Mesenchymal stem cell (in vitro differentiated cells and primary cell): ENCODE results near the gene MMS19.

Source experiments
- DNase-seq: peaks from one replicate; pipeline ENCODE4 v3.0.0-alpha.2; 2013
- H2AFZ ChIP-seq: one replicate; pipeline ENCODE4 v1.6.1; 2013; ENCODE audit warnings: low read depth, mild to moderate bottlenecking, control low read depth, inconsistent platforms, low read length, moderate library complexity
- H2AK5ac ChIP-seq: 2 replicates; pipeline ENCODE4 v1.6.1; 2013; ENCODE audit warnings: low read length, moderate library complexity, mild to moderate bottlenecking, inconsistent platforms; ENCODE audit not compliant: severe bottlenecking
- H2BK120ac ChIP-seq: one replicate; pipeline ENCODE4 v1.6.1; 2013; ENCODE audit warnings: low read depth, mild to moderate bottlenecking, inconsistent platforms, low read length, moderate library complexity
- H2BK12ac ChIP-seq, 2 experiments: one replicate each; pipeline ENCODE4 v1.6.1; 2013; ENCODE audit warnings: inconsistent platforms in 2 of 2, low read length in 2 of 2, mild to moderate bottlenecking in 2 of 2, moderate library complexity in 2 of 2, control low read depth in 1 of 2
- H2BK15ac ChIP-seq: one replicate; pipeline ENCODE4 v1.6.1; 2013; ENCODE audit warnings: mild to moderate bottlenecking, low read depth, inconsistent platforms; ENCODE audit not compliant: poor library complexity, severe bottlenecking
- H2BK5ac ChIP-seq: 2 replicates; pipeline ENCODE4 v1.6.1; 2013; ENCODE audit warnings: low read depth, mild to moderate bottlenecking, low read length, control low read depth, inconsistent platforms; ENCODE audit not compliant: poor library complexity, severe bottlenecking
- H3K14ac ChIP-seq, 2 experiments: one replicate each; pipeline ENCODE4 v1.6.1; 2013; ENCODE audit warnings: inconsistent platforms in 2 of 2, low read length in 2 of 2, control low read depth in 1 of 2, mild to moderate bottlenecking in 1 of 2, moderate library complexity in 1 of 2
- H3K18ac ChIP-seq, 2 experiments: one replicate each; pipeline ENCODE4 v1.6.1; 2013; ENCODE audit warnings: inconsistent platforms in 2 of 2, low read length in 2 of 2, control low read depth in 1 of 2, low read depth in 1 of 2, mild to moderate bottlenecking in 1 of 2
- H3K23ac ChIP-seq, 2 experiments: one replicate each; pipeline ENCODE4 v1.6.1; 2013; ENCODE audit warnings: inconsistent platforms in 2 of 2, low read length in 2 of 2, mild to moderate bottlenecking in 2 of 2, moderate library complexity in 2 of 2, control low read depth in 1 of 2
- H3K27ac ChIP-seq: 2 replicates; pipeline ENCODE4 v1.5.1; 2013; ENCODE audit warnings: mild to moderate bottlenecking, moderate library complexity, low read length, control low read depth, inconsistent platforms; ENCODE audit not compliant: poor library complexity, severe bottlenecking
- H3K27me3 ChIP-seq, 2 experiments: 2 replicates each; pipeline versions ENCODE4 v1.6.1 to v1.7.0; 2013; ENCODE audit warnings: low read length in 2 of 2, mild to moderate bottlenecking in 2 of 2, moderate library complexity in 2 of 2, control low read depth in 1 of 2, inconsistent platforms in 1 of 2; ENCODE audit not compliant: control insufficient read depth in 1 of 2, insufficient read depth in 1 of 2
- H3K36me3 ChIP-seq, 2 experiments: 2 replicates each; pipeline versions ENCODE4 v1.6.1 to v1.7.0; 2013; ENCODE audit warnings: low read length in 2 of 2, control low read depth in 1 of 2, inconsistent platforms in 1 of 2, low read depth in 1 of 2, mild to moderate bottlenecking in 1 of 2; ENCODE audit not compliant: insufficient read depth in 2 of 2, control insufficient read depth in 1 of 2
- H3K4ac ChIP-seq, 2 experiments: one replicate each; pipeline ENCODE4 v1.6.1; 2013; ENCODE audit warnings: inconsistent platforms in 2 of 2, low read length in 2 of 2, mild to moderate bottlenecking in 2 of 2, moderate library complexity in 2 of 2, control low read depth in 1 of 2, low read depth in 1 of 2
- H3K4me1 ChIP-seq: 2 replicates; pipeline ENCODE4 v1.6.1; 2013; ENCODE audit warnings: low read depth, low read length, control low read depth; ENCODE audit not compliant: control insufficient read depth, insufficient read depth
- H3K4me2 ChIP-seq: 2 replicates; pipeline ENCODE4 v1.6.1; 2013; ENCODE audit warnings: low read length, mild to moderate bottlenecking, inconsistent platforms; ENCODE audit not compliant: poor library complexity, severe bottlenecking
- H3K4me3 ChIP-seq, 2 experiments: 2 replicates each; pipeline versions ENCODE4 v1.5.1 to v1.7.0; 2013; ENCODE audit warnings: low read length in 2 of 2, mild to moderate bottlenecking in 2 of 2, control low read depth in 1 of 2, low read depth in 1 of 2; ENCODE audit not compliant: insufficient read depth in 1 of 2
- H3K79me1 ChIP-seq: replicated peaks from 2 replicates; pipeline ENCODE4 v1.6.1; 2013; ENCODE audit warnings: mild to moderate bottlenecking, control low read depth, low read length, inconsistent platforms; ENCODE audit not compliant: poor library complexity, severe bottlenecking
- H3K9ac ChIP-seq: 2 replicates; pipeline ENCODE4 v1.7.0; 2013; ENCODE audit warnings: mild to moderate bottlenecking, low read length, moderate library complexity
- H3K9me3 ChIP-seq: 2 replicates; pipeline ENCODE4 v1.7.0; 2013; ENCODE audit warnings: mild to moderate bottlenecking, low read length; ENCODE audit not compliant: control insufficient read depth
- H4K8ac ChIP-seq: one replicate; pipeline ENCODE4 v1.6.1; 2013; ENCODE audit warnings: inconsistent platforms, mild to moderate bottlenecking, low read length, moderate library complexity
- H4K91ac ChIP-seq: one replicate; pipeline ENCODE4 v1.6.1; 2013; ENCODE audit warnings: mild to moderate bottlenecking, low read length, inconsistent platforms
- WGBS: methylation state at CpG from one replicate; pipeline ENCODE4 v1.1.7; 2013; ENCODE audit warnings: mixed read lengths; 5-methylcytosine and 5-hydroxymethylcytosine counted together

The MMS19 gene

DNA sequence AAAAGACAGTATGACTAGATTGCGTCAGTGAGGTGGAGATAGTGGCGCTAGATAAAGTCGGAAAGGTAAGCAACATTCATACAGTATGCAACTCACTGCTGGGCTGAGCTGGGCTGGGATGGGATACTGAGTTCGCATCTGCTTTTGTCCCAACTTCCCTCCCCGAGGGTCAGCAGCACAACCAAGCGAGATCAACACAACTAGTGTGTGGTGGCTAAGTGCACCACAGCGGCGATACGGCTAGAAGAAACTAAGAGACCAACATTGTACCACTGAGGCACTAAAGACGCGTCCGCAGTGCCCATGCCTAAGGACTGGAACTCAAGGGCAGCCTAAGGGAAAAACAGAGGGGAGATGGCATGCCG lies 52.9 kb downstream of the MMS19 start:
- WGBS, result 3% methylated on average over 13 of the region's 13 CpGs

DNA sequence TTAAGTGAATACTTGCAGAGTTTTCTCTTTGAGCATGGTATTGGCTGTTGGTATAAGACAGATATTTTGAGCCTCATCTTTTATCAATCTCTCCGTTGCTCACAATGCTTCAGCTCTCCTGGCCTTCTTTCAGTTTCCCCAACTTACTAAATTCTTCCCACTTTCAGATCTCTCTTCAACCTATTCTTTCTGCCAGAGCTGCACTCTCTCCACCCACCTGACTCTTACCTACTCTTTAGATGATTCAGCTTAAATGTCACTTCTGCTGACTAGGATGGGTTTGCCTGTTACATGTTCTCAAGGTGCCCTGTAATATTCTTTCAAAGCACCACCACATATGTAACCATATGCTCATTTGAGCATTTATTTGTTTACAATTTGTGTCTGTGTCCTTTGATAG lies 54.0 kb downstream of the MMS19 start:
- H2AK5ac ChIP-seq, result no peak overlapping the region
- no peak overlapping the region for H4K8ac ChIP-seq
- H3K4me3 ChIP-seq, result peak overlapping the region in 1 of 2 experiments; percentile 96
- peaks cover 9% of the 10 kb centered on the region for H3K4me1 ChIP-seq
- no peak overlapping the region for H4K91ac ChIP-seq
- no peak overlapping the region for H3K4ac ChIP-seq
- 94% methylated on average over 1 of the region's 1 CpG for WGBS
- H3K9ac ChIP-seq, result no peak overlapping the region
- H2BK15ac ChIP-seq, result no peak overlapping the region
- peaks cover 25% of the 10 kb centered on the region for H3K79me1 ChIP-seq
- H3K9me3 ChIP-seq, result no peaks in the 10 kb centered on the region
- H2BK120ac ChIP-seq, result no peak overlapping the region
- H3K27ac ChIP-seq, result no peak overlapping the region
- no peak overlapping the region for H2AFZ ChIP-seq
- H3K36me3 ChIP-seq, result peaks cover 18 to 39% of the 10 kb centered on the region in 2 experiments
- no peaks in the 10 kb centered on the region for H3K27me3 ChIP-seq
- no peak overlapping the region for H2BK12ac ChIP-seq
- H3K4me2 ChIP-seq, result no peak overlapping the region
- H3K23ac ChIP-seq, result no peak overlapping the region
- H3K14ac ChIP-seq, result no peak overlapping the region
- no peak overlapping the region for H2BK5ac ChIP-seq
- no peak for DNase-seq
- H3K18ac ChIP-seq, result no peak overlapping the region

More for the DNA sequence above, 52.9 kb downstream of the MMS19 start:
- H3K79me1 ChIP-seq, result peaks cover 23% of the 10 kb centered on the region
- H3K9ac ChIP-seq, result peak overlapping the region; percentile 91
- DNase-seq, result no peak
- H3K4ac ChIP-seq, result peak overlapping the region in 1 of 2 experiments; percentile 95
- H3K4me2 ChIP-seq, result peak overlapping the region; percentile 69
- peak overlapping the region; percentile 90 to 96 for H3K4me3 ChIP-seq
- H3K27me3 ChIP-seq, result no peaks in the 10 kb centered on the region
- H2BK120ac ChIP-seq, result no peak overlapping the region
- peak overlapping the region; percentile 95 for H2AFZ ChIP-seq
- H2AK5ac ChIP-seq, result no peak overlapping the region
- H3K36me3 ChIP-seq, result peaks cover 13 to 34% of the 10 kb centered on the region in 2 experiments
- H4K8ac ChIP-seq, result peak overlapping the region; percentile 68
- H3K18ac ChIP-seq, result peak overlapping the region in 1 of 2 experiments; percentile 84
- H3K14ac ChIP-seq, result peak overlapping the region in 1 of 2 experiments; percentile 97
- peak overlapping the region; percentile 84 for H4K91ac ChIP-seq
- H2BK12ac ChIP-seq, result peak overlapping the region in 1 of 2 experiments; percentile 3
- H3K9me3 ChIP-seq, result no peaks in the 10 kb centered on the region
- peak overlapping the region in 1 of 2 experiments; percentile 98 for H3K23ac ChIP-seq
- H2BK5ac ChIP-seq, result no peak overlapping the region
- no peak overlapping the region for H2BK15ac ChIP-seq
- peaks cover 9% of the 10 kb centered on the region for H3K4me1 ChIP-seq
- peak overlapping the region; percentile 36 for H3K27ac ChIP-seq

DNA sequence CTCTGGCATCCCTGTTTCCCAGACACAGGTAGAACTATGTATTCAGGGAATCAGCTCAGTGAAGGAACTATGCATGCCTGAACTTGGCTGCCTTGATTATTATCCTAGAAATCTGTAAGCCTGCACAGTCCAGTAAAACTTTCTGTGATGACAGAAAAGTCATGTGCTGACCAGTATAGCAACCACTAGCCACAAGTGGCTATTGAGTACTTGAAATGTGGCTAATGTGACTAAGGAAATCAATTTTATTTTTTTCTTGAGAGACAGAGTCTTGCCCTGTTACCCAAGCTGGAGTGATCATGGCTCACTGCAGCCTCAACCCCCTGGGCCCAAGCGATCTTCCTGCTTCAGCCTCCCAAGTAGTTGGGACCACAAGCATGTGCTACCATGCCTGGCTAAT lies 55.9 kb downstream of the MMS19 start:
- Histone ChIP-seq H3K79me1 (peaks cover 28% of the 10 kb centered on the region), H3K14ac (no peak overlapping the region), H2AK5ac (no peak overlapping the region), H3K23ac (no peak overlapping the region), H2BK120ac (no peak overlapping the region), H3K9me3 (no peaks in the 10 kb centered on the region), H3K36me3 (peaks cover 29 to 49% of the 10 kb centered on the region in 2 experiments), H3K27me3 (no peaks in the 10 kb centered on the region), H2BK15ac (no peak overlapping the region), H2BK12ac (no peak overlapping the region), H3K18ac (no peak overlapping the region), H2AFZ (no peak overlapping the region), H3K4me3 (no peak overlapping the region), H3K4me1 (peaks cover 5% of the 10 kb centered on the region), H3K4me2 (no peak overlapping the region), H4K91ac (no peak overlapping the region), H2BK5ac (no peak overlapping the region), H4K8ac (no peak overlapping the region), H3K27ac (no peak overlapping the region), H3K4ac (no peak overlapping the region), H3K9ac (no peak overlapping the region)
- WGBS, result 92% methylated on average over 1 of the region's 1 CpG
- DNase-seq, result no peak

DNA sequence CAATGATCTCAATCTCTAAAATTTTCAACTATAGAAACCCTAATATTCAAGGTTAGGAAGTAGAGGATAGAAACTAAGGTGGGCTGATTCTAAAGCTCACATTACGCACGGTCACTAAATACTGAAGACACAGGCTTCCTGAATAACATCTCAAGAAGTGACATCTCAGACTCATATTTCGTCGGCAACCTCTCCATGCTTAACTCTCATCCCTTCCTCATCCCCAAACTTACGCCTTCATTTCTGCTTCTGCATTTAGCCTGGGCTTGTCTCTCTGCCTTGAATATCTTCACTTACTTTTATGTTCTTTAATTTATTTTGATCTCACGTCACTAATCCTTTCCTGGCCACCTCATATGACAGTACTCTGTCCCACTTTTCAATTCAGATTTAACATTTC lies 63.0 kb downstream of the MMS19 start:
- Histone ChIP-seq H3K4ac (no peak overlapping the region), H2BK5ac (no peak overlapping the region), H3K4me1 (peaks cover 2% of the 10 kb centered on the region), H3K14ac (no peak overlapping the region), H3K27me3 (no peaks in the 10 kb centered on the region), H3K9me3 (no peaks in the 10 kb centered on the region), H2AK5ac (no peak overlapping the region), H3K4me3 (no peak overlapping the region), H2BK15ac (no peak overlapping the region), H3K18ac (no peak overlapping the region), H4K91ac (no peak overlapping the region), H2BK12ac (no peak overlapping the region), H2BK120ac (no peak overlapping the region), H2AFZ (no peak overlapping the region), H3K23ac (no peak overlapping the region), H3K9ac (no peak overlapping the region), H3K27ac (no peak overlapping the region), H3K4me2 (no peak overlapping the region), H3K79me1 (peaks cover 13% of the 10 kb centered on the region), H4K8ac (no peak overlapping the region), H3K36me3 (peaks cover 56 to 83% of the 10 kb centered on the region in 2 experiments)
- DNase-seq, result no peak
- WGBS, result 91% methylated on average over 6 of the region's 6 CpGs
